RWPE1 (cell line): Measurements from ENCODE around the gene NOD2.
A peak's percentile ranks its signal among the peaks of the same experiment; 100 is the strongest.

Experiments used
- CTCF ChIA-PET: fragments of 350-600 bp; sonication (Branson Sonifier 250); formaldehyde crosslinking; extraction: SDS; loops from one replicate; lab custom pipeline; 2021; lab: Yijun Ruan, JAX
- POLR2A ChIA-PET: fragments of 400-600 bp; formaldehyde crosslinking; extraction: SDS; loops from one replicate; lab custom pipeline; 2020; ENCODE audit warnings: antibody characterized with exemption; ENCODE audit not compliant: low non-redundant PET; lab: Yijun Ruan, JAX
- DNase-seq: peaks from one replicate; pipeline ENCODE4 v3.0.0; 2012; ENCODE audit warnings: low spot score
- H3K27ac ChIP-seq: fragments of 450-650 bp; 2 replicates; pipeline ENCODE4 v1.5.1; 2017
- TF ChIP-seq, protein P1 (sequence below): fragments of 450-650 bp; conservative IDR thresholded peaks from 2 replicates; pipeline ENCODE4 v1.5.1; 2017; ENCODE audit warnings: low read depth, mild to moderate bottlenecking

The NOD2 gene

DNA sequence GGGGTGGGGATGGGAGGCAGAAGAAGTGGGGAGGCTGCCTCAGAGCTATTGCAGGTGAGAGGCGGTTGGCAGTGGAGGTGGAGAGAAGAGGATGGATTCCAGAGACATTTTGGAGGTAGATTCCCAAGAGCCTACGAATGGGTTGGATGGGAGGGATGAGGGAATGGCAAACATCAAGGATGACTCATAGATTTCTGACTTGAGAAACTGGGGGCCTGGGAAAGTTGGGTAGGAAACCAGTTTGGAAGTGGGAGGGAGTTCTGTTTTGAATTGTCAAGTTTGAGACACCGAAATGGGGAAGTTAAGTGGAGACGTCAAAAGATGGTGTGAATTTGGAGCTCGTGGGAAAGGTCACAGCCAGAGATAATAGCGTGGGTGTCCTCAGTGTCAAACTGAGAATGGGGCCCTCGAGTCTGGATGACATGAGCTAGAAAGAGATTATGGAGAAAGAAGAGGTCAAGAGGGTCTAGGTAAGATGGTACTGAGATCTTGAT, 42.3 kb downstream of the NOD2 start:
- no peak for DNase-seq
- TF ChIP-seq, protein P1, sequence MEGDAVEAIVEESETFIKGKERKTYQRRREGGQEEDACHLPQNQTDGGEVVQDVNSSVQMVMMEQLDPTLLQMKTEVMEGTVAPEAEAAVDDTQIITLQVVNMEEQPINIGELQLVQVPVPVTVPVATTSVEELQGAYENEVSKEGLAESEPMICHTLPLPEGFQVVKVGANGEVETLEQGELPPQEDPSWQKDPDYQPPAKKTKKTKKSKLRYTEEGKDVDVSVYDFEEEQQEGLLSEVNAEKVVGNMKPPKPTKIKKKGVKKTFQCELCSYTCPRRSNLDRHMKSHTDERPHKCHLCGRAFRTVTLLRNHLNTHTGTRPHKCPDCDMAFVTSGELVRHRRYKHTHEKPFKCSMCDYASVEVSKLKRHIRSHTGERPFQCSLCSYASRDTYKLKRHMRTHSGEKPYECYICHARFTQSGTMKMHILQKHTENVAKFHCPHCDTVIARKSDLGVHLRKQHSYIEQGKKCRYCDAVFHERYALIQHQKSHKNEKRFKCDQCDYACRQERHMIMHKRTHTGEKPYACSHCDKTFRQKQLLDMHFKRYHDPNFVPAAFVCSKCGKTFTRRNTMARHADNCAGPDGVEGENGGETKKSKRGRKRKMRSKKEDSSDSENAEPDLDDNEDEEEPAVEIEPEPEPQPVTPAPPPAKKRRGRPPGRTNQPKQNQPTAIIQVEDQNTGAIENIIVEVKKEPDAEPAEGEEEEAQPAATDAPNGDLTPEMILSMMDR = no peak
- ChIA-PET CTCF (no interaction called here), POLR2A (no interaction called here)
- H3K27ac ChIP-seq = no peak overlapping the region

DNA sequence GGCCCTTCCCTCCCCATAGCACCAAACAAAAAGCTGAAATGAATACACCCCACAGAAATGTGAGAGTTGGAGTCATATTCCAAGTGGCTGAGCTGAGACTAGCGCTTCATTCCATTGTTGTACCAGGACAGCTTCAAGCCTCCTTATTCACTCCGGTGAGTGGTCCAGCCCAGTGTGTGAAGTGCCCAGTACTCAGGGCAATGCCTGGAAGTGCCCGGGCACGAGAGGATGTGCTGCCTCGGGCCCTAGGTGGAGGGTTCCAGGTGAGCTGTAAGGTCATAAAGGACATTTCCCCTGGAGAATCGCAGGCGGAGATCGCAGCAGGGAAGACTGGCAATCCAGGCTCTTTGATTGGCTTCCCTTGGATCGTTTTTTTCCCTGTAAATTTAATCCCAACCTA, 43.0 kb downstream of the NOD2 start:
- H3K27ac ChIP-seq = no peak overlapping the region
- no peak for DNase-seq
- CTCF ChIA-PET = no interaction called here
- TF ChIP-seq, protein P1 = no peak
- POLR2A ChIA-PET = no interaction called here

DNA sequence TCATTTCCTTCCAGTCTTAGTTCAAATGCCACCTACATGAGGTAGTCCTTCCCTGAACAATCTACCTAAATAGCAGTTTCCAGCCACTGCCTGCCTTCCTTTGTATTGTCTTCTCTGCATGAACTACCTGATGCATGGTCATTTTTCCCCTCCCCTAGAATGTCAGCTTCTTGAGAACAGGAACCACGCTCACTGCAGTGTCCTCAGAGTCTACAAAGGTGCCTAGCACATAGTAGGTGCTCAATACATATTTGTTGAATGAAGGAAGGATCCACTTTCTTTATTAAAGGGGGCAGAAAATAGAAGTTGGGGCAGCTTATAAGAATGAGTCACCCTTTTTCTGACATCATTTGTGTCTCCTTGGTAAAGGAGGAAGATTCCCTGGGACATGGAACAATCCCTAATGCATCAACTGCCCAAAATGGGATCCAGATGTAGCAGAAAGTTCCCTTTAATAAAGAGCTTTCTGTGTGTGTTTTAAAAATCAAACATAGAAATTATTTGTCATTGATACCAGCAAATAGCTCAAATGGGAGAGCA, 44.1 kb downstream of the NOD2 start:
- POLR2A ChIA-PET = no interaction called here
- TF ChIP-seq, protein P1 = no peak
- CTCF ChIA-PET = interaction anchor here (0.7 kb wide), 1 partner anchor 69 kb away, joined by 5 read pairs; no protein-coding TSS in a partner anchor
- H3K27ac ChIP-seq = no peak overlapping the region
- no peak for DNase-seq

DNA sequence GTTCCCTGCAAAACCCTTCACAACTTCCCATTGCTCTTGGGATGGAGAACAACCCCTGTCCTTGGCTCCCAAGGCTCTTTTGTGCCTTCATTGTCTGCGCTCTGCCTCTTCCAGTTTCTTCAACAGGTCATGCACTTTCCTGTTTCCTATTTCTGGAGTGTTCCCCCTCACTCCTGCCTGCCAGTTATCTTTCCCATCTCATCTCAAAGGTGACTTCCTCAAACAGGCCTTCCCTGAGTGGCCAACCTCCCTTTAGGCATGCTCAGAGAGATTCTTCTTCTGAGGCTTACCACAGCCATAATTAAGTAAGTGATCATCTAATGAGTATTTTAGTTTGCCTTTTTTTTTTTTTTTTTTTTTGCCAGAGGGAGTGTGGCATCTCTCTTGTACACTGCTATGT, 45.6 kb downstream of the NOD2 start:
- no peak for DNase-seq
- H3K27ac ChIP-seq = no peak overlapping the region
- TF ChIP-seq, protein P1 = no peak
- POLR2A ChIA-PET = no interaction called here
- CTCF ChIA-PET = no interaction called here

DNA sequence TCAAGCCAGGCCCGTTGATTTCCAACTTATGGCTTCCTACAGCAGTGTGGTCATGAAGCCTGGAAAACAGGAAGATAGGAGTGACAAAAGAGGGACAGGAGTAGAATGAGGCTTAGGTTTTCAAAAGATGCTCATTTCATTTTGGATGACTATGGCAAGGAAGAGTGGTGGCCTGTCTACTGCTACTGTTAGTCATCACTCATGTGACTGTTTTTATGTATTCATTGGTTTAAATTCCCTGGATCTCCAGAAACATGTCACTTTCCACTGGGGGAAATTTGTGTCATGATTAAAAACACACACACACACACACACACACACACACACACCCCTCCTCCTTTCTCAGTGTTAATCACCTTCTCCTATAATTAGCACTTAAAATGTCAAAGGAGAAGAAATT, 47.3 kb downstream of the NOD2 start:
- CTCF ChIA-PET = interaction anchor here (0.7 to 0.8 kb wide), 2 partner anchors 22 to 64 kb away, joined by 3 to 6 read pairs; no protein-coding TSS in a partner anchor
- H3K27ac ChIP-seq = peak overlapping the region; percentile 82
- TF ChIP-seq, protein P1 = no peak
- DNase-seq = no peak
- POLR2A ChIA-PET = no interaction called here

DNA sequence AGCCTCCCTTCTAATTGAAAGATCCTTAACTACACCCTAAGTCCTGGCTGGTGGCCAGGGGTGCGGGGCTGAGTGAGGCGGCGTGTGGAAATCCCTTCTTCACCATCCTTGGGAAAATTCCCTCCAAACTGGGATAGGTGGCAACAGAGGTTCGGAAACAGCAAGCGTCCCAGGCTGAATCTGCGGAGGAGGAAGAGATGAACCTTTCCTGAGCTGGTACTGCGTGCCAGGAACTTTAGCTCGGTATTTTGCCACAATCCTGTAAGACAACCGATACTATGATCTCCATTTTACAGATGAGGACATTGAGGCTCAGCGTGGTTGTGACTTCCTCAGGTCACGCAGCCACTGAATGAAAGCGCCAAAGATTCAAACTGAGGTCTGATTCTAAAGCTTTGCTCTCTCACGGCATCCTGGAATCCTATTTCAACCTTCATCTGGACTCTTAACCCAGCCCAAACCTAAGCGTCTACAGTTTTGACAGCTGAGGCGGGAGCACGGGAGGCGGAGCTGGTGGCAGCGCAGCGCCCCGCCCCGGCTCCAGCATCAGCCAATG, 47.9 kb downstream of the NOD2 start:
- ChIA-PET CTCF (interaction anchor here (0.8 kb wide), 2 partner anchors 64 to 716 kb away, joined by 3 read pairs; partner anchors contain the start of gene CNEP1R1), POLR2A (interaction anchor here (0.8 kb wide), 1 partner anchor 23 kb away, joined by 4 read pairs; no protein-coding TSS in a partner anchor)
- peak; percentile 25 for DNase-seq
- H3K27ac ChIP-seq = peak overlapping the region; percentile 82
- TF ChIP-seq, protein P1 = no peak
